Cardiac muscle cell (in vitro differentiated cells and primary cell): Measurements from ENCODE around the gene TBC1D19. TPM values are rescaled to one million over a fixed set of nuclear protein-coding genes. Genes with fewer than 3 reads are reported as not detected.

Experiments
- DNase-seq, 2 donors: peaks; one replicate each; pipeline versions ENCODE4 v3.0.0 to v3.0.0-alpha.2; 2010 to 2017; ENCODE audit warnings: low read depth in 1 of 2, low spot score in 1 of 2
- H3K27ac ChIP-seq: fragments of 200-600 bp; sonication (generic); 2 replicates; pipeline ENCODE4 v1.5.1; 2016
- H3K27me3 ChIP-seq: fragments of 200-600 bp; sonication (generic); 2 replicates; pipeline ENCODE4 v1.6.0; 2016; ENCODE audit warnings: control low read depth
- H3K36me3 ChIP-seq: fragments of 200-600 bp; sonication (generic); 2 replicates; pipeline ENCODE4 v1.5.1; 2016; ENCODE audit warnings: control low read depth
- H3K4me1 ChIP-seq: fragments of 200-600 bp; sonication (generic); 2 replicates; pipeline ENCODE4 v1.8.1; 2017; ENCODE audit warnings: low read depth, mild to moderate bottlenecking, mixed run types
- H3K4me3 ChIP-seq: fragments of 200-600 bp; sonication (generic); 2 replicates; pipeline ENCODE4 v1.5.1; 2016; ENCODE audit warnings: mild to moderate bottlenecking
- H3K9me3 ChIP-seq: fragments of 200-600 bp; sonication (generic); 2 replicates; pipeline ENCODE4 v1.5.1; 2017; ENCODE audit warnings: low read depth, mild to moderate bottlenecking, control low read depth
- CTCF ChIP-seq: IDR thresholded peaks from 2 replicates; pipeline ENCODE4 v1.5.1; 2012; ENCODE audit warnings: low read depth, mild to moderate bottlenecking, low read length
- polyA plus RNA-seq: library from polyadenylated mRNA; unstranded; fragments of >200 nt; fragmentation: Nextera tagmentation; extraction: Ambion mirVana; gene quantifications from 2 replicates; pipeline ENCODE4 v1.2.1, GENCODE V29; 2016
- total RNA-seq: library from RNA; depleted of rRNA; stranded (reverse); fragments of >200 nt; gene quantifications from 2 replicates; pipeline ENCODE4 v1.2.3, GENCODE V29; 2016

Gene TBC1D19
- total and polyA plus RNA-seq, 2 experiments from 2014 or later = 10.9 to 17.3 TPM

DNA sequence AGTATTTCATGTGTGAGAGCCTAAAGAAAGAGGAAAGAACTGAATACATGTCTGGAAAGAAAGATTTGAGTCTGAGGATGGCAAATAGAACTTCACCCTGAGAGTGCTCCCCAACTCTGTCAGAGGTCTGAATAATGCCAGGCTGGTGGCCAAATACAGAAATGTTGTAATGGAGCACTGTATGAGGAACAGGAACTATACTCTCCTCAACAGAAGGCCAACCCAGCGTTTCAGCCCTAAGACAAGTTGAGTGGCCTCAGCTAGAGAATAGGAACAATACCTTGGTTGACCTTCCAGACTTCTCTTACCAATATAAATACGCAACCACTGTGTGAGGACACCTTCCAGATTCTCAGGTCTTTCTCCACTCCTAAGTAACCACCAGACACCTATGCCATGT is 182.3 kb downstream of the TBC1D19 start:
- DNase-seq = no peak
- Histone ChIP-seq H3K27me3 (no peaks in the 10 kb centered on the region), H3K4me3 (no peak overlapping the region), H3K36me3 (no peaks in the 10 kb centered on the region), H3K27ac (no peak overlapping the region), H3K9me3 (no peaks in the 10 kb centered on the region), H3K4me1 (no peaks in the 10 kb centered on the region)
- no peak for TF ChIP-seq CTCF

DNA sequence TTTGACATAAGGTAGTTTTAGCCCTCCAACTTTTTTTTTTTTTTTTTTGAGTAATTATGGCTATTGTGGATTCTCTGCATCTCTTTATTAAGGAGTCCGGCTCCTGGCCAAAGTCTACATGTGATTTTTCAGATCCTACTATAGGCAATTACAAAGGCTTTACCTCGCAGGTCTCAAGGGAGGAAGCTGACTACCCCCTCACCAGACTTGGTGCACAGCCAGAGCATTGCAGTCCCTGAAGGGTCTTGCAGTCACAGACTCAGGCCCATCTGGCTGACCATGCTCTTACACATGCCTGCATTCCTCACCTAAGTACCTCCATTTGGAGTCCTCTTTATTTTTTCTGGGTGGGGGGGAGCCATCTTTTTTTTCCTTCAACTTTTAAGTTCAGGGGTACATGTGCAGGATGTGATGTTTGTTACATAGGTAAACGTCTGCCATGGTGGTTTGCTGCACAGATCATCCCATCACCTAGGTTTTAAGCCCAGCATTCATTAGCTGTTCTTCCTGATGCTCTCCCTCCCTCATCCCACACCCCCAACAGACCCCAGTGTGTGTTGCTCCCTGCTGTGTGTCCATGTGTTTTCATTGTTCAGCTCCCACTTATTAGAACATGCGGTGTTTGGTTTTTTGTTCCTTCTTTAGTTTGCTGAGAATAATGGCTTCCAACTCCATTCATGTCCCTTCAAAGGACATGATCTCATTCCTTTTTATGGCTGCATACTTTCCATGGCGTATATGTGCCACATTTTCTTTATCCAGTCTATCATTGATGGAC is 188.4 kb downstream of the TBC1D19 start:
- TF ChIP-seq CTCF = no peak
- H3K27me3 ChIP-seq = no peaks in the 10 kb centered on the region

DNA sequence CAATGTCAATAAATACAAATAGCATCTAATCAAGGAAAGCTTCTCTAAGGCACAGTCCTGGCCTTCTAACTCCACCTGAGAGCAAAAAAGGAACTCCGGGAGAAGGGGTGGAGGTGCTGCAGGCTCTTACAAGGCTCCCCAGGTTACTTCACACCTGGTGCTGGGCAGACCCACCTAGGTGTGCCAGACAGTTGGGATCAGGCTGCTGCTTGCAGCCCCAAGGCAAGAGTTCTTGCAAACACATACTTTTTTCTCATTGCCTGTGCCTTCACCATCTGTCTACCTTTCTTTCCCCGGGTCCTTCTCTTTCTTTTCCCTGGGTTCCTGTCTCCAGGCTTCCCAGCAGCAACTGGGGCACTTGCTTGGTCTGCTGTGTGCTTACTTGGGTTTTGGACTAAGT is 195.3 kb downstream of the TBC1D19 start:
- H3K4me1 ChIP-seq = peaks cover 8% of the 10 kb centered on the region
- H3K36me3 ChIP-seq = no peaks in the 10 kb centered on the region
- DNase-seq = no peak
- H3K27me3 ChIP-seq = no peaks in the 10 kb centered on the region
- H3K27ac ChIP-seq = no peak overlapping the region
- no peak overlapping the region for H3K4me3 ChIP-seq
- no peak for TF ChIP-seq CTCF
- H3K9me3 ChIP-seq = no peaks in the 10 kb centered on the region

More for the DNA sequence above, 188.4 kb downstream of the TBC1D19 start:
- no peak overlapping the region for H3K4me3 ChIP-seq
- no peak for DNase-seq
- no peaks in the 10 kb centered on the region for H3K36me3 ChIP-seq
- H3K4me1 ChIP-seq = no peaks in the 10 kb centered on the region
- no peaks in the 10 kb centered on the region for H3K9me3 ChIP-seq
- no peak overlapping the region for H3K27ac ChIP-seq

DNA sequence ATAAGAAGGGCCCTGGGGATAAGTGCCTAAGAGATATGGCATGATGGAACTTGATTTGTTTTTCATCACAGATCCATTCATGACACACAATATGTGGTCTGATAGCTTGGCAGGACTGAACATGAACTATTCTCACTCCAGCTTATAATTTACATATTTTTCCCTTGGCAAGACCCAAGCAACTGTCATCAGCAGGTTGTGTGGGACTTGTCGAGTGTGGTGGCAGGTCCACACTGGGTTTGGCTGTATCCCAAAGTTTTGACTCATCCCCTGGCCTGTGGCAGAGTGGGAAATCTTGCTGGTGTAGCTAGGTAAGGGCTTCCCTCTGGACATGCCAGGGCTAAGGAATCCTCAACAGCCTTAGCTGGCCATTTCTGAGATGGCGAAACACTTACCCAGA is 195.8 kb downstream of the TBC1D19 start:
- H3K4me3 ChIP-seq = no peak overlapping the region
- no peaks in the 10 kb centered on the region for H3K9me3 ChIP-seq
- DNase-seq = peak in 1 of 2 donors; percentile 65
- no peaks in the 10 kb centered on the region for H3K27me3 ChIP-seq
- H3K4me1 ChIP-seq = peaks cover 8% of the 10 kb centered on the region
- no peak overlapping the region for H3K27ac ChIP-seq
- TF ChIP-seq CTCF = no peak
- no peaks in the 10 kb centered on the region for H3K36me3 ChIP-seq

- peak in 1 of 2 donors; percentile 35 for DNase-seq
- Histone ChIP-seq H3K36me3 (no peaks in the 10 kb centered on the region), H3K4me3 (no peak overlapping the region), H3K27me3 (no peaks in the 10 kb centered on the region), H3K4me1 (peaks cover 8% of the 10 kb centered on the region), H3K9me3 (no peaks in the 10 kb centered on the region), H3K27ac (no peak overlapping the region)
- no peak for TF ChIP-seq CTCF
Measured at GRCh38 chr4:26780539-26780938, 196.7 kb downstream of the TBC1D19 start.
